HEK293T (cell line): ENCODE measurements around the gene SLC25A44.

ENCODE experiments used
- ELF4 ChIP-seq: fragments of 450-650 bp; IDR thresholded peaks from 2 replicates; pipeline ENCODE4 v1.6.1; 2017; ENCODE audit warnings: antibody characterized with exemption
- FOXK2 ChIP-seq: fragments of 450-650 bp; IDR thresholded peaks from 2 replicates; pipeline ENCODE4 v1.6.1; 2016; ENCODE audit warnings: mild to moderate bottlenecking
- SUZ12 ChIP-seq: fragments of 450-650 bp; IDR thresholded peaks from 2 replicates; pipeline ENCODE4 v1.6.1; 2016; ENCODE audit warnings: mild to moderate bottlenecking

DNA sequence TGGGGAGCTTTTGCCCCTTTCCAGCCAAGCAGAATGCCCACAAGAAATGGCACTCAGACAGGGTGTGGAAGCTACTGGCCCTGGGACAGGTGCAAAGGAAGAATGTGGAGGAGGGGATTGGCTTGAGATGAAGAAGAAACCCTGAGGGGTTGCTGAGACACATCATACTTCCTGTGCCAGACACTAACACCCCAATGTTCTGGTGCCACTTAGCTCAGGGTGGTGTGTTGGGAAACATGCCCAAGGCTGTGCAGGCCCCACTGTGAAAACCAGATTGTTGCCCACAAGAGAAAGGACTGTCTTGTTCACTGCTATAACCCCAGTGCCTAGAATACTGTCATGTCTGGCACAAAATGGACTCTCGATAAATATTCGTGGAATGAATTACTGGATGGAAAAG lies 63.8 kb downstream of the SLC25A44 start:
- no peak for TF ChIP-seq FOXK2
- TF ChIP-seq ELF4, result no peak
- no peak for TF ChIP-seq SUZ12
